ENCODE measurements around the gene SLC25A14. TPM values are rescaled to one million over a fixed set of nuclear protein-coding genes. Genes with fewer than 3 reads are reported as not detected.

The SLC25A14 gene
- total RNA-seq, 1 experiment from 2014 or later, result 13.1 TPM

GRCh38 chrX:130378024-130378669, 38.4 kb downstream of the SLC25A14 start:
- Histone ChIP-seq H2AFZ (ENCODE audit: low read depth, low read length, poor library complexity, severe bottlenecking) (no peak overlapping the region), H3K9ac (ENCODE audit: low read length) (no peak overlapping the region), H3K27ac (ENCODE audit: low read depth, low read length) (no peak overlapping the region), H3K4me2 (ENCODE audit: low read length) (no peak overlapping the region), H3K79me2 (ENCODE audit: insufficient read depth, low read length) (no peaks in the 10 kb centered on the region), H3K27me3 (ENCODE audit: insufficient read depth, low read length) (no peaks in the 10 kb centered on the region), H3K4me1 (ENCODE audit: control insufficient read depth in 1 of 2, insufficient read depth in 2 of 2, low read length in 2 of 2) (no peaks in the 10 kb centered on the region), H3K9me2 (ENCODE audit: insufficient read depth) (no peaks in the 10 kb centered on the region), H3K9me3 (ENCODE audit: control insufficient read depth in 1 of 2, insufficient read depth in 1 of 2, low read depth in 1 of 2, low read length in 2 of 2) (no peaks in the 10 kb centered on the region), H3K4me3 (replicated peaks in 1 of 2; ENCODE audit: low read depth in 1 of 2, low read length in 2 of 2) (no peak overlapping the region), H4K20me1 (ENCODE audit: insufficient read depth) (no peaks in the 10 kb centered on the region), H3K36me3 (ENCODE audit: control insufficient read depth in 1 of 2, insufficient read depth in 2 of 2, low read length in 2 of 2) (no peaks in the 10 kb centered on the region)
- RAD21 ChIA-PET (ENCODE audit: low non-redundant PET in 1 of 2, low total read pairs in 2 of 2, uncharacterized antibody in 2 of 2, unreplicated experiment in 2 of 2), result no interaction called here
- TF ChIP-seq TCF7L2 (IDR thresholded peaks at IDR 0.05; ENCODE audit: borderline replicate concordance, extremely low read depth, insufficient read depth, insufficient read length) (no peak), POLR2AphosphoS5 (IDR thresholded peaks at IDR 0.05; ENCODE audit: low read depth, low read length) (no peak), ZNF274 (IDR thresholded peaks at IDR 0.05; ENCODE audit: low read depth, low read length) (no peak), SRF (IDR thresholded peaks at IDR 0.05; ENCODE audit: low read depth) (no peak), CBX3 (IDR thresholded peaks at IDR 0.05; ENCODE audit: low read depth) (no peak), EZH2phosphoT487 (IDR thresholded peaks at IDR 0.05; ENCODE audit: borderline replicate concordance) (no peak), CEBPB (IDR thresholded peaks at IDR 0.05; ENCODE audit: low read depth) (no peak), RAD21 (IDR thresholded peaks at IDR 0.05; ENCODE audit: low read depth) (no peak), FOSL1 (IDR thresholded peaks at IDR 0.05; ENCODE audit: low read depth) (no peak), EZH2 (IDR thresholded peaks at IDR 0.05) (no peak), REST (IDR thresholded peaks at IDR 0.05; ENCODE audit: low read depth) (no peak)
- TF ChIP-seq, protein P1, sequence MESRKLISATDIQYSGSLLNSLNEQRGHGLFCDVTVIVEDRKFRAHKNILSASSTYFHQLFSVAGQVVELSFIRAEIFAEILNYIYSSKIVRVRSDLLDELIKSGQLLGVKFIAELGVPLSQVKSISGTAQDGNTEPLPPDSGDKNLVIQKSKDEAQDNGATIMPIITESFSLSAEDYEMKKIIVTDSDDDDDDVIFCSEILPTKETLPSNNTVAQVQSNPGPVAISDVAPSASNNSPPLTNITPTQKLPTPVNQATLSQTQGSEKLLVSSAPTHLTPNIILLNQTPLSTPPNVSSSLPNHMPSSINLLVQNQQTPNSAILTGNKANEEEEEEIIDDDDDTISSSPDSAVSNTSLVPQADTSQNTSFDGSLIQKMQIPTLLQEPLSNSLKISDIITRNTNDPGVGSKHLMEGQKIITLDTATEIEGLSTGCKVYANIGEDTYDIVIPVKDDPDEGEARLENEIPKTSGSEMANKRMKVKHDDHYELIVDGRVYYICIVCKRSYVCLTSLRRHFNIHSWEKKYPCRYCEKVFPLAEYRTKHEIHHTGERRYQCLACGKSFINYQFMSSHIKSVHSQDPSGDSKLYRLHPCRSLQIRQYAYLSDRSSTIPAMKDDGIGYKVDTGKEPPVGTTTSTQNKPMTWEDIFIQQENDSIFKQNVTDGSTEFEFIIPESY (IDR thresholded peaks at IDR 0.05; ENCODE audit: extremely low read depth, insufficient replicate concordance, low read length), result no peak
- TF ChIP-seq, protein P2, sequence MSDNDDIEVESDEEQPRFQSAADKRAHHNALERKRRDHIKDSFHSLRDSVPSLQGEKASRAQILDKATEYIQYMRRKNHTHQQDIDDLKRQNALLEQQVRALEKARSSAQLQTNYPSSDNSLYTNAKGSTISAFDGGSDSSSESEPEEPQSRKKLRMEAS (IDR thresholded peaks at IDR 0.05), result no peak
- CTCF ChIA-PET, result no interaction called here
- POLR2A ChIA-PET, result no interaction called here
- DNase-seq (ENCODE audit: low read depth, low spot score), result no peak
- intact Hi-C loops (cut with micrococcal nuclease), result no loop called here
- BruUV-seq (replicated peaks), result no TSS peak
- ATAC-seq, result no peak
